GM18498 (cell line): Measurements from ENCODE around the gene GPC5.

ENCODE experiments used
- ATAC-seq: cut with Tn5 transposase; IDR thresholded peaks from one replicate; pipeline ENCODE4 v1.9.1; 2021; ENCODE audit warnings: mild to moderate bottlenecking, moderate library complexity; ENCODE audit not compliant: unreplicated experiment

Gene GPC5

DNA sequence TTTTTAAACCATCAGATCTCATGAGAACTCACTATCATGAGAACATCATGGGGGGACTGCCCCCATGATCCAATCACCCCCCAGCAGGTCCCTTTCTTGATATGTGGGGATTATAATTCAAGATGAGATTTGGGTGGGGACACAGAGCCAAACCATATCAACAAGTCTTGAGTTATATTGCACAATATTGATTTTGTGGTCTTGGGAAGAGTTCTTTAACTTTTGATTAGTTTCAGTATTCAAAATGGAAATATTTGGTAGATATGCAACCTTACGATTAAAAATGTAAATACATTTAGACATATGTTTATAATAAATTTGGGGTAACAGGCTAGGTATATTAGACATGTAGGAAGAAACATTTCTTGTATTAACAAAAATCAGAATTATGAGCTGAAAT lies 188.2 kb downstream of the GPC5 start:
- ATAC-seq = no peak

DNA sequence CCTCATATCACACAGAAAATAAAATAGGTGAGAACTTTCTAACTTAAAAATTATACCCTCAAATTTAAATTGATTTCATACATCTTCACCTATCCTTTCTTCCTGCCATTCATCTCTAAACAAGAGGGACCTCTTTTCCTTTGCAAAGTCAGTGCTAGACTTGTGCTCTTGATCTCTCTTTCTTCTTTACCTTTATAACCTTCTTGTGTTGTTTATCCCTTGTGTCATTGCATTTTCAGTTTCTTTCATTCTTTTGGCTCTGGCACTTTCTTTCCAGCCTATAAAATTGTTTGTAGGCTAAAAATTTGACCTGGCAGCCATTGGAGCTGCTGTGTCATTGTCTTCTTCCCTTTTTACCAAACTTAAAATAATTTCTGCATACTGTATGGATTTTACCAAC lies 190.1 kb downstream of the GPC5 start:
- no peak for ATAC-seq

DNA sequence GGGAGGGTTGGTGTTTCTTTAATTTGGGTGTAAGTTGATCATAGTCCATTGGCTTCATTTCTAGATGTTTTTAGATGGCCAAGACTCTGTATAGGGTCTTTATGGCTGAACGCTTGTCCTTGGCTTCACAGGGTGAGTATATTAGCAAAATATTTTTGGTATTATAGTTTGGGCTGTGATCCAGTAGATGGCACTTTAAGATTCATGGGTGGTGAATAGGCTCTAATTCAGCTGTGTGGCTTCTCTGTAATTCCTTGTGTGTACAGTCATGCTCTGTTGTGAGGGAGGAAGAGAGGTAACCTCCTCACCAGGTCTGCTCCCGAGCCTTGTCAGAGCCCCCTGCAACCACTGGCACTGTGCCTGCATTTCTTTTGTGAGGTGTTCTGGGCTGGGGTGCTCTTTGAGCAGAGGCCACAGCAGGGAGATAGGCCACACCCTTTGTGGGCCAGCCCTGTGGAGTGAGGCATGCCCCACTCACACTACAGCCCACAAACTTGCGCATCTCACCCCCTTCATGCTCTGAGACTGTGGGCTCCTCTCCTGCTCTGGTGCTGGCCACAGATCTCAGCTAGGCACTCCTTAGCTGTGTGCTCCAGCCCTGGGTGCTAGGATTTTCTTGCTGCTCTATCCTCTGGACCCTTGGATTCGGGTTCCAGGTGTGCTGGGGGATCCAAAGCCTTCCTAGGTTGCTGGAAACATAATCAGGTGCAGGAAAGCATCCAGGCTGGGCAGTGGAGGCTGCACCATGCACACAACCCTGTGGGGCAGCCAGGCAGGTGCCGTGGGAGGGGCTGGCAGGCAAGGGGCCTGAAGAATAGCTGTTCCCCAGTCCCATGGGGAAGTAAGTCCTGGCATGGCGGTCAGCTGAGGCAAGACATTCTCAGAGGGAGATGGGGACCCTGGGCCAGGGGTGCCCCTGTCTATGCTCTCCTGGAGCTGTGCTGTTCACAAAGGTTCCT lies 193.9 kb downstream of the GPC5 start:
- no peak for ATAC-seq

DNA sequence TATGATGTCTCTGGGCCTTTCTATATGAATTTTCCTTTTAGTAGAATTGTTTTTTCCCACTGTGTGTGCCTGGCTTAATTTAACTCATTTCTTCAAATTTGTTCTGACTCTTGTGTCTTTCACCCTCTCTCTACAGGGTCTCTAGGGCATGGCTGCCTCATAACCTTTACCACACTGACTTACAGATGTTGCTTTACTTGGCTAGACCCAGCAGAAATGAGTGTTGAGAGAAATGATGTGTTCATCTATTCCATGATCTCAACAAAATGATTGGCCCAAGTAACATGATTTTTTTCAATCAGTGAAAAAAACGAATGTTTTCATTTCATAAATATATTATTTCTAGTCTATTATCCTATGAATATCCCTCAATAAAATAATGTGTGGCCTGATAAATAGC lies 195.0 kb downstream of the GPC5 start:
- ATAC-seq = no peak

DNA sequence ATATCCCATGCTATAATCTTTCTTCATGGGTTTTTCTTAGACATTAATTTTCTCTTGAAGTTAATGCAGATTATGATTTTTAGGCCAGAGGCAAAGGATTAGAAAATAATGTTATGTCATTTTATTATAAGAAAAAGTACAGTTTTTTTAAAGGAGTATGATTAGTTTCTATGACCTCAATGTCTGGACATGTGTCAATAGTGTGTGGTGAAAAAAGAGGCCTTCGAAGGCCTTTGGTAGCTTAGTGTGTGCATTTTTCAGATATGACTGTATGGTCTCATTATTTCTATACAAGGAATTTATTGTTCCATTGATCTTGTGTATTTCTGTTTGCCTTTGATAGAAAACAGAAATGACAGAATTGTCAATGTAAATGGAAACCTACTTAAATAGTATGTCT lies 195.6 kb downstream of the GPC5 start:
- no peak for ATAC-seq

DNA sequence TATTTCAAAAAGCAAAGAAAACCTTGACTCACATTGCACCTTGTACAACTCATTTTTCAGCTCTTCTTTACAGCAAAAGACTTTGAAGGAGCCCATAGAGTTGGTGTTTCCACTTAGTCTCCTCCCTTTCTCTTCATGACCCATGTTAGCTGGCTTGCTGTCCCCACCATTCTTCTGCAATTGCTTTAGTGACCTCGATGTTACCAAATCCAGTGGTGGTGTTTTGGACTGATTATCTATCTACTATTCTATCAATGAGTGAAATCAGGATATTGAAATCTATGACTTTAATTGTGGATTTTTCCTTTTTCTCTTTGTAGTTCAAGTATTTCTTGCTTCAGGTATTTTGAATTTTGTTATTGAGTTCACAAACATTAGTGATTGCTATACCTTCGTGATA lies 197.3 kb downstream of the GPC5 start:
- no peak for ATAC-seq

DNA sequence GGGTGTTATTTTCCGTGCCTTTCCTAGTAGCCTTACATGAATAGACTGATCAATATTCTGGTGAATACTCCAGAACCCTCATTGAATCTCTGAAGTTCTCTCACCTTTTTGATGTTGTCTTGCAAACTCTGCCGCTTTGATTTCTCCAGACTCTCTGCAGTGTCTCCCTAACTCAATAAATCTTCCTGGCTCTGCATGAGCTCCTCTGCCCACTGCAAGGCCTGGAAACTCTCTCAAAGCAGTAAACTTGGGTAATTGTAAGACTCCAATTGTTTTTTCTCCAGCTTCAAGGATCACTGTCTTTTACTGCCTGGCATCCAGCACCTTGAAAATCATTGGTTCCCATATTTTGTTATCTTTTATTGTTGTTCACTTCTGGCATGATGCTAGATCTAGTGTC lies 198.4 kb downstream of the GPC5 start:
- no peak for ATAC-seq

DNA sequence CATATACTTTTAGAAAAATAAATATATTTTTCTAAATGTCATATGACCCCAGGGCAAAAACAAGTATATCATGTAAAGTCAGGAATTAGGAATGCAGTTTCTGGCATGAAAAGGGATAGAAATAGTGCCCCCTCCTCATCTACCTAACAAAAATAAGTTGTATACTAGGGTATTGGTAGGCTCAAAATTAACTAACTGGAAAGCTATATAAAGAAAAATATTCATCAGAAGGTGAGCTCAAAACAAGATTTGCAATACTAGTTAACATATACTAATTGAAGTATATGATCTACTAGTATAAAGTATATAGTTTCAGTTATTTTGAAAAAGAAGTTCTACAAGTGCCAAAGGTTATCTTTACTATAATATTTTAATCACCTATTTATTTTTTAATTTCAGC lies 200.2 kb downstream of the GPC5 start:
- ATAC-seq = no peak

DNA sequence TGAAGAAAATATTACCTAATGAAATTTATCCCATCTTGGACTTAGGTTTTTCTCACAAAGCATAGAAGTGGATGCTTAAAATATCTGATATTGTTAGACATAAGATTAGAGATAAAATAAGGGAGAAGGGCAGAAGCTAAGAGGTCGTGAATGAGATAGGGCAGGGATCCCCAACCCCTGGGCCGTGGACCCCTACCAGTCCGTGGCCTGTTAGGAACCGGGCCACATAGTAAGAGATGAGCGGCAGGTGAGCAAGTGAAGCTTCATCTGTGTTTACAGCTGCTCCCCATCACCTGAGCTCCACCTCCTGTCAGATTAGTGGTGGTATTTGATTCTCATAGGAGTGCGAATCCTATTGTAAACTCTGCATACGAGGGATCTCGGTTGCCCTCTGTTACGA lies 202.9 kb downstream of the GPC5 start:
- no peak for ATAC-seq

DNA sequence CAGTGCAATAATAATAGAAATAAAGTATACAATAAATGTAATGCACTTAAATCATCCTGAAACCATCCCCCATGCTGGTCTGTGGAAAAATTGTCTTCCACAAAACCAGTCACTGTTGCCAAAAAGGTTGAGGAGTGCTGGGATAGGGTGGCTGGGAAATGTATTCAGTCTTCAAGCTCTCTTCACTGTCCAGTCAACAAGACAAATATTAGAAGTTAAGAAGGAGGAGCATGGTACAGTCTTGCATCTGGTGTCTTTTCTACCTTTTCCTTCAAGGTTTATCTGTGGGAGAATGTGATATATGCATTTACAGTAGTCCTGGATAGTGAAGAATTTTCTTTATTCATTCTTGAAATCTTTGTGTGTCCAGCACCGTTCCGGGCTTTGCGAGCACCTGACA lies 203.4 kb downstream of the GPC5 start:
- ATAC-seq = no peak

DNA sequence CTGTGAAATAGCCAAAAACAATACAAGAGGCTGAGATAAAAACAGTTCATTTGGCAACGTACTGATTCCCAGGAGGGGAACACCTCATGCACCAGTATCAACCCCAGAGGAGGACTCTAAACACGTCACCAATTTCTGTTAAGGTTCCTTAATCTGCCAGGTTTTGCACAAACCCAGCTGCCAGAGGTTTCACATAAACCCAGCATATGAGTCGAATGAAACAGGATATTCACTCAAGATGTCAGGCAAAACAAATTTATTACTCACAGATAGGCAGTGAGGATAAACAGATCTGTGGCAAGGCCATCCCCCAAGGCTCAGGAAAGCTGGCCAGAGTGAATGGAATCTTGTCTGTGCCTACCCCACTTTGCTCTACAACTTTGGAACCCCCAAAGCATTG lies 210.9 kb downstream of the GPC5 start:
- no peak for ATAC-seq

DNA sequence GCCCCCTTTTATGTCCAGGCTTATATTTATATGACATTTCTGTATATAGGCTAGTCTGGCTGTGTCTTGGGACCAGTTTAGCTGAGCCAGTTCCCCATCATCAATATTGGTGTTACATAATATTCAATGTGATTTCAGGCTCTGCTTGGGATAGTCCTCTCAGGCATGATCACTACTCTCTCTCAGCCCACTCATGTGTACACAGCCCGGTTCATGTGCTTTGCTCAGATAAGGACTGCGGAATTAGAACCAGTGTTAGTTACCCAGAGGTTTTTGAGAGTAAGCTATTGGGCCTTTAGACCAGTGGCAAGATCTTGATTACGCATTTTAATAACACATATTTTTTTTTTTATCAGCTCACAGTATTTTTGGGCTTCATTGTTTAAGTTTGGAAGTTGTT lies 219.9 kb downstream of the GPC5 start:
- no peak for ATAC-seq

DNA sequence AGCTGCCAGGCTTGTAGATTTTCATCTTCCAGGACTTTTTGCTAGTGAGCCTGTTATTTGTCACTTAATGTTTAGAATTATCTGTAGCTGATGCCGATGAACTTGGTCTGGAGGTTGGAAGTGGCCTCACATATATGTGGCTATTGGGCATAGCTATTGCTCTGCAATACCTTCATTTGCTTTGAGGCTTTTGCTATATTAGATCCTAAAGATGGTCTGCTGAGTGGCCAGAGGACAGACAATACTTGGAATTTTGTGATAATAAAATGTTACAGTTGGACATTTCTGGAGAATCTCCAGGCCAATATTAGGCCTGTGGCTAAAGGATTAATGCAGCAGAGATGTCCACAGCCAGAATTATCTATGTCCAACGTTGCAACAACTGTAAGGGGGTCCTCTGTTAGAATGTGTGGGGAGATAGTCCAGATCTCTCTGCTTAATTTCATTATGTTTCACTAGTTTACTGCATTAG lies 222.3 kb downstream of the GPC5 start:
- ATAC-seq = no peak

DNA sequence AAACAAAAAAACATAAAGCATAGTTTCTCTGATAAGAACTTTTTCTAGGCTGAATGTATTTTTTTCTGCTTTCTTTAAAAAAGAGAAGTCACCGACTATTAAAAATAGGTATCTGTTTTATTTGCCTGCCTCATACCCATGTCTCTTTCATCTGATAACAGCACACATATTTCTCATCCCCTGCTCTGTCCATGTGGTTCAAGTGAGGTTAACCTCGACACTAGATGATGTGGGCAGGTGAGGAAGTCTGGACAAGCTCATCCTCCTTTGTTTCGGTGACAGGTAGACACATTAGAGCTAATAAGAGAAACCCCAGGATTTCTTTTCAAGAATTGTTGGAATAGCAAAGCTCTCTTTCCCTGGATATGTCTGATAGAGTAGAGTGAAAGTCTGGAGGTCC lies 222.7 kb downstream of the GPC5 start:
- ATAC-seq = no peak

DNA sequence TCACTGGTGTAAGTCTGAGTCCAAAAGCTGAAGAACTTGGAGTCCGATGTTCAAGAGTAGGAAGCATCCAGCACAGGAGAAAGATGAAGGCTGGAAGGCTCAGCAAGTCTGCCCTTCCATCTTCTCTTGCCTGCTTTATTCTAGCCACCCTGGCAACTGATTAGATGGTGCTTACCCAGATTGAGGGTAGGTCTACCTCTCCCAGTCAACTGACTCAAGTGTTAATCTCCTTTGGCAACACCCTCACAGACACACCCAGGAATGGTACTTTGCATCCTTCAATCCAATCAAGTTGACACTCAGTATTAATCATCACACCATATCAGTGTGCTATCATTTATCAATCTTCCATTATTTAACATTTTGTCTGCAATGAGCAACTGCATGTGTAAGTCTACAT lies 223.5 kb downstream of the GPC5 start:
- no peak for ATAC-seq

DNA sequence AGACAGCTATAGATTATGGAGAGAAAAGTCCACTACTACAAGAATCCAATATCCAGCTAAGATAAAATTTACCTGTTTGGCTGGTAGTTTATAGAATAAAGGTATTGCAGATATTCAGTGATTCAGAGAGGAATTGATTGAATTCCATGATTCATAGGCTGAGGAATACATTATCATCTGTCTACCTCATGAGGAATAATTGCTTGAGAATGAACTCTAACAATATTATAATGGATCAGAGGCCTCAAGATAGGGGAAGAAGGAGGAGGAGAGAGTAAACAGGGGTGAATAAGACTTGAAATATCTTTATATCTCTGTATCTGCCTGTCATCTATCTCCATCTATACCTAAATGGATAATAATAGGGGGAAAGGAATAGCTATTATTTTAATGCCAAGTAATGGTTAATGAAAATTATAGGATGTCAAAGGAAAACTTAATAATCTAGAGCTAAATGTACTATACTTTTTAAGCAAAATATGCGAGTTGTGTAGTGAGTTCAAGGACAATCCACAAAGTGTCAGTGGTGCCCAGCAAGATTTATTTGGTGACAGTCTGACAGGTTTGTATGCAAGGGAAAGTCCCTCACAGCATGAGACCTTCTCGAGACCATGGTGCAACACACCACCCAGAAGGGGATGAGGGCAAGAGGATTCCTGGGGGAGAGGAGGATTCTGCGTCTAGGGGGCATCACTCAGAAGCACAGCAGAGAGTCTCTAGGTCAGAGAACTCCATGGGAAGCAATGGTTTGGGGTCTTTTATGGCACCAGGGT lies 224.5 kb downstream of the GPC5 start:
- no peak for ATAC-seq

DNA sequence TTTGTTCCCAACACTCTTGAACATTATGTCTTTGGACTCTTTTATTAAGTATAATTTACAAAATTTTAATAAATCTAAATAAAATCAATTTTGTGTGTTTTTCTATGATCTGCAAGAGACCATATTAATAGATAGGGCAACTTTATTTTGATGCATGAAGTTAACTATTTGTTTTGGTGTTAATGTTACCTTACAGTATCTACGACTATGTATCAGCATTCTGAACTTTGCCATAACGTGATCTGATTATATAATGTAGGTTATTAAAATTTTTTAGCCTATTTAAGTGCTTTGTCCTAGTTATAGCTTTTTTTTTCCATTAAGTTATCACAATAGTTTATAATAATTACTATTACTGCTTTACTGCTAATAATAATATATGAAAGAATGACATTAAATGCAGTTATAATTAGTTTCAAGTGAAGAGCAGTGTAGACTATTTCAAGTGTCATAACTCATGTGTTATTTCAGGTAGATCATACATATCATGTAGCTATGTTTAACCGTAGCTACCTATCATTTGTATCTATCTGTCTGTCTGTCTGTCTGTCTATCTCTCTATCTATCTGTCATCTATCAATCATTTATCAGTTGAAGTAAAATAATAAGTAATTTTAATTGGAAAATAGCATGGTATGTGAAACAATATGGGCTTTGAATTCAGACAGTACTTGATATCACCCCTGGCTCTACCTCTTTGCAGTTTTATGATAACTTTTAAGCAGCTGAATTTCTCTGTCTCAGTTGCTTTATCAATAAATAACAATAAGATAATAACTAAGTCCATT lies 229.7 kb downstream of the GPC5 start:
- ATAC-seq = no peak

DNA sequence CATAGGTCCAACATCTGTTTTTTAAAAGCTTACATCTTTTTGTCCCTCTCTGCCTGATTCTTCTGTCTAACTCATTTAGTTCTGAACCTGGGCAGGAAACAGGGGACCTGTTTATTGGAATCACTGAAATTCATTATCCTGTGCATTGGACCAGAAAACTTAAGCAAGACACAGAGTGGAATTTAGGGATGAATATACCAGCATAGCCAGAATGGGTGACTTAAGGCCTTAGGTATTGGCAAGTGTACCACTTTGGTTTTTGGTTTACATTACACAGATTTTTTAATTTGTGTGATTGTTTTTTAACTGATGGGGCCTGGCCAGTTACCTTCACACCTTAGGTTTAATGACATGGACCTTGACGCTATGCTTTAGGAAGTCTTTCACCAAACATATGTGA lies 232.5 kb downstream of the GPC5 start:
- ATAC-seq = no peak

DNA sequence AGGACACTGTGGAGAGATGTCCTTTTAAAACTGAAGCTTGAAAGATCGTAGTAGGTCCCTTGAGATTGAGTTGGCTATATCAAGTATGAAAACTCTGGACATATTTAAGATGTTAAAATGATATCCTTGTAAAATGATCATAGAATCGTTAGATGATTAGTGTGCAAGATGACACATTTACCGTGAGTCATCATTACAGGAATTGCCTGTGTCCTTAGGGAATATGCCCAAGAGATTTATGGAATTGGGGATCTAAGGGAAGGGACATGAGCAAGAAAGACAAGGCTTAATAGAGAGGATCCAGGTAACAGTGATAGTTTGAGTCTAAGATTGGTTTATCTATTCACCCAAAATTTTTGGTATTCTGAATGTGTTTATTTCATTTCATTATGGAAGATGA lies 233.7 kb downstream of the GPC5 start:
- no peak for ATAC-seq

DNA sequence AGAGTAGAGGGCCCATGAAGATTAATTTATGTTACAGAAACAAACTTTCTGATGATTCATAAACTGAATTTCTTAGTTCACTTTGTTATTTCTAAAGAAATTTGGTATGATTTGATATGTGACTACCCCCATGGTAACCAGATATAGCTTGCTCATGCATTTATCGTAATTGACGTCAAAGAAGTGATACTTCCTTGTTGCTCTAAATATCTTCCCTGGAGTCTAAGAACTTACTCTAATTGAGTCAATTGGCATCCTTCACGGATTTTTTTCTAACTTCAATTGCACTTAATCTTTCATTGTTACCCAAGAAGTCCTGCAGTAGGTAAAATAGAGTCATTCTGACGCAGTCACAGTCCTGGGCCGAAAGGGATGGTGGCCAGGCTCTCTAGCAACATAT lies 240.9 kb downstream of the GPC5 start:
- no peak for ATAC-seq

DNA sequence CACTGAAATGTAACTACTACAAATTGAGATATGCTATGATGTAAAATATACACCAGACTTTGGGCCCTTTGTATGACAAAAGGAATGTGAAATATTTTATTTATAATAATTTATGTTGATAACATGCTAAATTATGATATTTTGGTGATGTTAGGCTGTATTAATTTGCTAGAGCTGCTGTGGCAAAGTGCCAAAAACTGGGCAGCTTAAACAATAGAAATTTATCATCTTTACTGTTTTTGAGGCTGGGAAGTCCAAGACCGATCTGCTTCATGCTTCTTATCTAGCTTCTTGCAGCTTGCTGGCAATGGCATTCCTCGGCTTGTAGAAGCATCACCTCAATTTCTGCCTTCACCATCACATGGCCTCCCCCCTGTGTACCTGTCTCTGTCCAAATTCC lies 245.0 kb downstream of the GPC5 start:
- ATAC-seq = no peak
